Ishikawa (cell line): ENCODE measurements around the gene ATG7.

Source experiments
- CEBPB ChIP-seq: IDR thresholded peaks from 2 replicates; pipeline ENCODE4 v1.6.1; 2012
- CREB1 ChIP-seq: IDR thresholded peaks from 2 replicates; pipeline ENCODE4 v1.6.1; 2012; ENCODE audit warnings: low read depth
- EGR1 ChIP-seq: IDR thresholded peaks from 2 replicates; pipeline ENCODE4 v1.6.1; 2012
- EP300 ChIP-seq: IDR thresholded peaks from 2 replicates; pipeline ENCODE4 v1.6.1; 2012; ENCODE audit warnings: borderline replicate concordance
- FOXM1 ChIP-seq: IDR thresholded peaks from 2 replicates; pipeline ENCODE4 v1.6.1; 2012; ENCODE audit warnings: low read depth, borderline replicate concordance
- NFIC ChIP-seq: IDR thresholded peaks from 2 replicates; pipeline ENCODE4 v1.6.1; 2012
- RAD21 ChIP-seq: IDR thresholded peaks from 2 replicates; pipeline ENCODE4 v1.6.1; 2012; ENCODE audit warnings: low read depth
- TAF1 ChIP-seq: IDR thresholded peaks from 2 replicates; pipeline ENCODE4 v1.6.1; 2012; ENCODE audit warnings: low read depth, mild to moderate bottlenecking
- TCF12 ChIP-seq: IDR thresholded peaks from 2 replicates; pipeline ENCODE4 v1.6.1; 2012; ENCODE audit warnings: low read depth
- TEAD4 ChIP-seq: IDR thresholded peaks from 2 replicates; pipeline ENCODE4 v1.6.1; 2012
- YY1 ChIP-seq: IDR thresholded peaks from 2 replicates; pipeline ENCODE4 v1.6.1; 2012; ENCODE audit warnings: low read depth
- ZBTB7A ChIP-seq: IDR thresholded peaks from 2 replicates; pipeline ENCODE4 v1.6.1; 2012; ENCODE audit warnings: low read depth
- TF ChIP-seq, protein P1 (sequence below): IDR thresholded peaks from 2 replicates; pipeline ENCODE4 v1.6.1; 2012; ENCODE audit warnings: low read depth, mild to moderate bottlenecking
- TF ChIP-seq, protein P2 (sequence below): IDR thresholded peaks from 2 replicates; pipeline ENCODE4 v1.6.1; 2012
- TF ChIP-seq, protein P3 (sequence below): IDR thresholded peaks from 2 replicates; pipeline ENCODE4 v1.6.1; 2012

The ATG7 gene

DNA sequence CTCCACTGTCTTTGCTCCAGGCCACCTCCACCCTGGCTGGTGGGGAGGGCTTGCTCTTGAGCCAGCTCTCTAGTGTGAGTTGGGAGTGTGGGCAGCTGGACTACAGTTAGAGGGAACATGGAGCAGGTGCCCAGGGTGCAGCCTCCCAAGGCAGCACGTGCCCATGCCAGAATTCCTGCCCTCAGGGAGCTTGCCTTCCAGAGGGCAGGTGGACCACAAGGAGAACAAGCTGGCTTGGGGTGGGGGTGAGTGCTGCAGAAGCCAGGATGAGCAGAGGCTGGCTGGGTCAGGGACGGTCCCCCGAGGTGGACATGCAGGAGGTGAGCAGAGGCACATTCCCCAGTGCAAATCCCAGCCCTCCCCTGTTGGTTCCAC, 282.0 kb downstream of the ATG7 start:
- no peak for TF ChIP-seq RAD21
- TF ChIP-seq YY1: no peak

DNA sequence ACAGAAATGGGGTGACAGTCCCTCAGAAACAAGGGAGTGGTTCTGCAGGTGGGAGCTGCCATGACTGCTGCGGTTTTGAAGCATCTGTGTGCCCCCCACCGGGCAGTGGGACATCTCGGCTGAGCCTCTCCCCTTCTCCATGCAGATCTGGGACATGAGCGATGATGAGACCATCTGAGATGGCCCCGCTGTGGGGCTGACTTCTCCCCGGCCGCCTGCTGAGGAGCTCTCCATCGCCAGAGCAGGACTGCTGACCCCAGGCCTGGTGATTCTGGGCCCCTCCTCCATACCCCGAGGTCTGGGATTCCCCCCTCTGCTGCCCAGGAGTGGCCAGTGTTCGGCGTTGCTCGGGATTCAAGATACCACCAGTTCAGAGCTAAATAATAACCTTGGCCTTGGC, 282.5 kb downstream of the ATG7 start:
- TF ChIP-seq RAD21 (no peak), CREB1 (no peak)

DNA sequence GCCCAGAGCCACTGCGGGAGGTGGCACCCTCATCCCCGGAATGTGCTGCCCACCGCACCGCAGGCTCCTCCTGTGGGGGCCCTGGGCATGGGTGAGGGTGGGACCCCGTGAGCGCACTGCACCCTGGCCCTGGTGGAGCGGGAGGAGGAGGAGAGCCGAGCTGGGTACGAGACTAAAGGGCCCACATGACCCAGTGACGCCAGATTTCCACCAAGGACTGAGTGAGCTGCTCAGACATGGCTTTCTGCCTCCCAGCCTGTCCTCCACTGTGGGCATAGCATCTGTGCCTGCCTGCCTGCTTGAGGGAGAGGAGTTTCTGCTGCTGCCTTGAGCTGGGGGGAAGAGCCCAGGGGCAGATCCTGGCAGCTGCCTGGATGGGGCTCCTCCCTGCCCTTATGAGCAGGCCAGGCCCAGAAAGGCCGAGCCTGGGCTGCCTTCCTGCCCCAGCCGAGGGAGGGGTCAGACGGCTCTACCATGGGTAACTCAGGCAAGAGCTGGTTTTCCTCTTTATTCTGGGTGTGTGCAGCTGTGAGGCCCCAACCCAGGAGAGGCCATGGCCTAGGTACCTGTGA, 283.1 kb downstream of the ATG7 start:
- TF ChIP-seq EP300: no peak
- TF ChIP-seq YY1: no peak
- no peak for TF ChIP-seq CEBPB
- TF ChIP-seq TEAD4: no peak
- no peak for TF ChIP-seq TAF1
- no peak for TF ChIP-seq NFIC
- TF ChIP-seq, protein P1, sequence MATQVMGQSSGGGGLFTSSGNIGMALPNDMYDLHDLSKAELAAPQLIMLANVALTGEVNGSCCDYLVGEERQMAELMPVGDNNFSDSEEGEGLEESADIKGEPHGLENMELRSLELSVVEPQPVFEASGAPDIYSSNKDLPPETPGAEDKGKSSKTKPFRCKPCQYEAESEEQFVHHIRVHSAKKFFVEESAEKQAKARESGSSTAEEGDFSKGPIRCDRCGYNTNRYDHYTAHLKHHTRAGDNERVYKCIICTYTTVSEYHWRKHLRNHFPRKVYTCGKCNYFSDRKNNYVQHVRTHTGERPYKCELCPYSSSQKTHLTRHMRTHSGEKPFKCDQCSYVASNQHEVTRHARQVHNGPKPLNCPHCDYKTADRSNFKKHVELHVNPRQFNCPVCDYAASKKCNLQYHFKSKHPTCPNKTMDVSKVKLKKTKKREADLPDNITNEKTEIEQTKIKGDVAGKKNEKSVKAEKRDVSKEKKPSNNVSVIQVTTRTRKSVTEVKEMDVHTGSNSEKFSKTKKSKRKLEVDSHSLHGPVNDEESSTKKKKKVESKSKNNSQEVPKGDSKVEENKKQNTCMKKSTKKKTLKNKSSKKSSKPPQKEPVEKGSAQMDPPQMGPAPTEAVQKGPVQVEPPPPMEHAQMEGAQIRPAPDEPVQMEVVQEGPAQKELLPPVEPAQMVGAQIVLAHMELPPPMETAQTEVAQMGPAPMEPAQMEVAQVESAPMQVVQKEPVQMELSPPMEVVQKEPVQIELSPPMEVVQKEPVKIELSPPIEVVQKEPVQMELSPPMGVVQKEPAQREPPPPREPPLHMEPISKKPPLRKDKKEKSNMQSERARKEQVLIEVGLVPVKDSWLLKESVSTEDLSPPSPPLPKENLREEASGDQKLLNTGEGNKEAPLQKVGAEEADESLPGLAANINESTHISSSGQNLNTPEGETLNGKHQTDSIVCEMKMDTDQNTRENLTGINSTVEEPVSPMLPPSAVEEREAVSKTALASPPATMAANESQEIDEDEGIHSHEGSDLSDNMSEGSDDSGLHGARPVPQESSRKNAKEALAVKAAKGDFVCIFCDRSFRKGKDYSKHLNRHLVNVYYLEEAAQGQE: no peak
- TF ChIP-seq TCF12: no peak
- TF ChIP-seq RAD21: no peak
- no peak for TF ChIP-seq CREB1
- TF ChIP-seq, protein P2, sequence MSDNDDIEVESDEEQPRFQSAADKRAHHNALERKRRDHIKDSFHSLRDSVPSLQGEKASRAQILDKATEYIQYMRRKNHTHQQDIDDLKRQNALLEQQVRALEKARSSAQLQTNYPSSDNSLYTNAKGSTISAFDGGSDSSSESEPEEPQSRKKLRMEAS: no peak
- TF ChIP-seq, protein P3, sequence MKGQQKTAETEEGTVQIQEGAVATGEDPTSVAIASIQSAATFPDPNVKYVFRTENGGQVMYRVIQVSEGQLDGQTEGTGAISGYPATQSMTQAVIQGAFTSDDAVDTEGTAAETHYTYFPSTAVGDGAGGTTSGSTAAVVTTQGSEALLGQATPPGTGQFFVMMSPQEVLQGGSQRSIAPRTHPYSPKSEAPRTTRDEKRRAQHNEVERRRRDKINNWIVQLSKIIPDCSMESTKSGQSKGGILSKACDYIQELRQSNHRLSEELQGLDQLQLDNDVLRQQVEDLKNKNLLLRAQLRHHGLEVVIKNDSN: no peak

DNA sequence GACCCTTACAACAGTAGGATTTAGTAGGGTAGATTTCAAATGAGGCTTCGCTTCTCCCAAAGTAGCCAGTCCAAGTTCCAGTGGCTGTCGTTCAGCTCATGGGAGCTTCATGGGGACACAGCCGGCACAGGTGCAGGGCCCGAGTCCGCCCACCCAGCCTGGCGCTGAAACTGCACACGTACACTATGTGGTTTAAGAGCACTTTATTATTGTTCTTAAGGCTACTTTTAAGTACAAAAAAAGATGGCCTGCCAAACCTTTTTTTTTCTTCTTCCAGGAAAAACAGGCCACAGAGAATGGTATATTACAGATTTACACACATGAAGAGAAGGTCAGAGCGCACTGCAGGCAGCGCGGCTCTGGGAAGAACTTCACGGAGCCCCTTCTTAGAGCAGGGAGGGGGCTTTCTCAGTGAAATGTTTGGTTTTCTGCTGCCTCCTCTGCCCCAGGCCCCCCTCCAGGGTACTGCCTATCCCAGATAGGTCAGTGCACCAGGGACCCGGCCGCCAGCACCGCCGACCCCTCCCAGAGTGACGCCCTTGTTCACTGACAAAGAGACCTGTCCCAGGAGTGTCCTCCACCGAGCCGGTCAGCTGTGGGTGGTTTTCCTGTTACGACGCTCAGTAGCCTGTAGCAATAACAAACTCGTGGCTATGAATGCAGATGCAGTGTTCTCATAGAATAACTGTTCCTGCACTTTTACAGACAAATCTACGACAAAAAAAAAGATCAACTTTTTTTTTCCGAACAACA, 283.9 kb downstream of the ATG7 start:
- TF ChIP-seq TEAD4: no peak
- no peak for TF ChIP-seq EGR1
- TF ChIP-seq, protein P3: no peak

DNA sequence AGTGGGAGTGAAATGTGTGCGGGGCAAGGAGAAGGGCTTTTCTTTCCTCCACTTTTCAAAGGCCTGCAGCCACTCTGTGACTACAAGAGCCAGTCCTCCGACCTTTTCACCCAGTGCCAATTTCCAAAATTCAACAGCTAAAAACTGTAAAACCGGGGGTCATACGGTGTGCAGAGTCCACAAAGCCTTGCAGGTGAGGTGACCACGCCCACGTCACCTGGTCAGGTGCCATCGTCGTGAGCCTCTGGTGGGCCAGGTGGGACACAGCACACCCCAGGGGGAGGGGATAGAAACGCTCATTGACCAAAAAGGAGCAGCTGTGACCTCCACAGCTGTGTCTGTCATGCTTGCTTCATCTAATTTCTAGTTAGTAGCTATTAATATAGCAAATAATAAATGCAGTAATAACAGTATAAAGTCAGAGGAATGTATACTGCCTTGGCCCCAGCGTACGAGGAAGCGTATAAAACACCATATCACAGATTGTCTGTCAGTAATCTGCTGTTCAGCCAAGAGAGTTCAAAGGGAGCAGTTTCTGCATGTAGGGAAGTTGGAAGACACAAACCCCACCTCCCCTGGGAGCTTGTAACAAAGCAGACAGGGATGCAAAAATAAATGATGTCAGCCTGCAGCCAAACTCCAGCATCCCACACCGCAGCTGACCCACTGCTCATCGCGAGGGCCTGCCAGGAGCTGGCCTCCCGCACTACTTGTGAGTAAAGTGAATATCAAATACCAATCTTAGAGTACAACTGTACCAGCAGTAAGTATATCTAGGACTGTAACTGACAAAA, 284.9 kb downstream of the ATG7 start:
- TF ChIP-seq CREB1 (no peak), CEBPB (no peak), TAF1 (no peak), RAD21 (no peak), EP300 (no peak), EGR1 (no peak), YY1 (no peak), TEAD4 (no peak), NFIC (no peak), FOXM1 (no peak), ZBTB7A (no peak)
- TF ChIP-seq, protein P2: no peak
- TF ChIP-seq, protein P1: no peak
- TF ChIP-seq, protein P3: no peak

DNA sequence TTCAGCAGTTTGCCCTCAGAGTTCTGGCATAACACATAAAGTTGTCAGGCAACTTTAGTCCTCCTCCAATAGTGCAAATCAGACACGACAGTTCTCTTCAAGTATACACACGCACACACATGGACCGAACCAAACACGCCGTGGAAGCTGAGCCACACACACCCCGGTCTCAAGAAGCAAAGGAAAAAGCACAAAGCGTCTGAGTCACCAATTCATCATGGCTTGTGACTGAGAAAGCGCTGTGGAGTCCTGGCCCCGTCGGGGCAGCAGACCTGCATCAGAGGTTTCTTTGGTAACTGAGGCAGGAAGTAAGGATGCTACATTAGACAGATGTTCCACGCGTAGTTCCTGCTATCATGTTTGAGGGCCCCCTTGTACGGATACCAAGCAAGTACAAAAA, 285.8 kb downstream of the ATG7 start:
- TF ChIP-seq EGR1 (no peak), NFIC (no peak), FOXM1 (no peak), CREB1 (no peak), TCF12 (no peak), ZBTB7A (no peak), YY1 (no peak), RAD21 (no peak), TEAD4 (no peak), TAF1 (no peak), CEBPB (no peak), EP300 (no peak)
- TF ChIP-seq, protein P2: no peak
- TF ChIP-seq, protein P1: no peak
- TF ChIP-seq, protein P3: no peak
